ENCODE measurements around the gene DCXR. TPM values are rescaled to one million over a fixed set of nuclear protein-coding genes. Genes with fewer than 3 reads are reported as not detected.
A peak's percentile ranks its signal among the peaks of the same experiment; 100 is the strongest.

The DCXR gene
- total and polyA plus RNA-seq, 2 of the 13 experiments (the other 11 are each of a cell fraction or from before 2014, with no cell fraction given) = 287 to 311 TPM

DNA sequence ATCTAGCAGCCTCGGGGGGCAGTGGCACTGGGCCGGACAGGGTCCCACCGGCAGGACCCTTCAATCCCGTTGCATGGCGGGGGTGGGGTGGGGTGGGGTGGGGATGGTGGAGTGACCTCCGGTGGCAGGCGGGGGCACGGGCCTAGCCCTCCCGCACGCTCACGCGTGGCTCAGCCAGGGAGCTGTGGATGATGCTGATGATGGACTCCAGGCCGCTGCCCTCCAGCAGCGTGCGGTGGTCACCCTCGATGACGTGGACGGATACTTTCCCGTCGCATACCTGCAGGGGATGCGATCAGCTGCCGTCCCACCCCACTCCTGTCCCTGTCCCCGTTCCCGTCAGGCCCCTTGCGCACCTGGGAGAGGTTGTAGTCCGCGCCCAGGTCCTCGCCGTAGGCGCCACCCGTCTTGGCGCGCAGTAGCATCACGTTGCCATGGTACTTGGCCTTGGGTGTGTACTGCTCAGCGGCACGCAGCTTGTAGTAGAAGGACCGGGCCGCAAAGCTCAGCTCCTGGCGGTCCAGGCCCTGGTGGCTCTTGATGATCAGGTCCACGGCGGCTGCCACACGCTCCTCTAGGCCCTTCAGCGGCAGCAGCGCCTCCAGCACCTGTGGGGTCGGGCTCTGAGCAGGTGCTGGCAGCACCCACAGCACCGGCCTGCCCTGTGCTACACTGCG lies 41.6 kb upstream of the DCXR start (continued):
- TF ChIP-seq, protein P1, sequence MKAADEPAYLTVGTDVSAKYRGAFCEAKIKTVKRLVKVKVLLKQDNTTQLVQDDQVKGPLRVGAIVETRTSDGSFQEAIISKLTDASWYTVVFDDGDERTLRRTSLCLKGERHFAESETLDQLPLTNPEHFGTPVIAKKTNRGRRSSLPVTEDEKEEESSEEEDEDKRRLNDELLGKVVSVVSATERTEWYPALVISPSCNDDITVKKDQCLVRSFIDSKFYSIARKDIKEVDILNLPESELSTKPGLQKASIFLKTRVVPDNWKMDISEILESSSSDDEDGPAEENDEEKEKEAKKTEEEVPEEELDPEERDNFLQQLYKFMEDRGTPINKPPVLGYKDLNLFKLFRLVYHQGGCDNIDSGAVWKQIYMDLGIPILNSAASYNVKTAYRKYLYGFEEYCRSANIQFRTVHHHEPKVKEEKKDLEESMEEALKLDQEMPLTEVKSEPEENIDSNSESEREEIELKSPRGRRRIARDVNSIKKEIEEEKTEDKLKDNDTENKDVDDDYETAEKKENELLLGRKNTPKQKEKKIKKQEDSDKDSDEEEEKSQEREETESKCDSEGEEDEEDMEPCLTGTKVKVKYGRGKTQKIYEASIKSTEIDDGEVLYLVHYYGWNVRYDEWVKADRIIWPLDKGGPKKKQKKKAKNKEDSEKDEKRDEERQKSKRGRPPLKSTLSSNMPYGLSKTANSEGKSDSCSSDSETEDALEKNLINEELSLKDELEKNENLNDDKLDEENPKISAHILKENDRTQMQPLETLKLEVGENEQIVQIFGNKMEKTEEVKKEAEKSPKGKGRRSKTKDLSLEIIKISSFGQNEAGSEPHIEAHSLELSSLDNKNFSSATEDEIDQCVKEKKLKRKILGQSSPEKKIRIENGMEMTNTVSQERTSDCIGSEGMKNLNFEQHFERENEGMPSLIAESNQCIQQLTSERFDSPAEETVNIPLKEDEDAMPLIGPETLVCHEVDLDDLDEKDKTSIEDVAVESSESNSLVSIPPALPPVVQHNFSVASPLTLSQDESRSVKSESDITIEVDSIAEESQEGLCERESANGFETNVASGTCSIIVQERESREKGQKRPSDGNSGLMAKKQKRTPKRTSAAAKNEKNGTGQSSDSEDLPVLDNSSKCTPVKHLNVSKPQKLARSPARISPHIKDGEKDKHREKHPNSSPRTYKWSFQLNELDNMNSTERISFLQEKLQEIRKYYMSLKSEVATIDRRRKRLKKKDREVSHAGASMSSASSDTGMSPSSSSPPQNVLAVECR (CRISPR knock-in tag; IDR thresholded peaks at IDR 0.05; ENCODE audit: borderline replicate concordance) = 0 out of 2 replicates have a peak, but pooled peaks have one; percentile 13
- TF ChIP-seq, protein P2, sequence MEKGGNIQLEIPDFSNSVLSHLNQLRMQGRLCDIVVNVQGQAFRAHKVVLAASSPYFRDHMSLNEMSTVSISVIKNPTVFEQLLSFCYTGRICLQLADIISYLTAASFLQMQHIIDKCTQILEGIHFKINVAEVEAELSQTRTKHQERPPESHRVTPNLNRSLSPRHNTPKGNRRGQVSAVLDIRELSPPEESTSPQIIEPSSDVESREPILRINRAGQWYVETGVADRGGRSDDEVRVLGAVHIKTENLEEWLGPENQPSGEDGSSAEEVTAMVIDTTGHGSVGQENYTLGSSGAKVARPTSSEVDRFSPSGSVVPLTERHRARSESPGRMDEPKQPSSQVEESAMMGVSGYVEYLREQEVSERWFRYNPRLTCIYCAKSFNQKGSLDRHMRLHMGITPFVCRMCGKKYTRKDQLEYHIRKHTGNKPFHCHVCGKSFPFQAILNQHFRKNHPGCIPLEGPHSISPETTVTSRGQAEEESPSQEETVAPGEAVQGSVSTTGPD (CRISPR knock-in tag; IDR thresholded peaks at IDR 0.05) = no peak
- TF ChIP-seq ZNF792 (CRISPR knock-in tag; IDR thresholded peaks at IDR 0.05) = no peak
- TF ChIP-seq, protein P3, sequence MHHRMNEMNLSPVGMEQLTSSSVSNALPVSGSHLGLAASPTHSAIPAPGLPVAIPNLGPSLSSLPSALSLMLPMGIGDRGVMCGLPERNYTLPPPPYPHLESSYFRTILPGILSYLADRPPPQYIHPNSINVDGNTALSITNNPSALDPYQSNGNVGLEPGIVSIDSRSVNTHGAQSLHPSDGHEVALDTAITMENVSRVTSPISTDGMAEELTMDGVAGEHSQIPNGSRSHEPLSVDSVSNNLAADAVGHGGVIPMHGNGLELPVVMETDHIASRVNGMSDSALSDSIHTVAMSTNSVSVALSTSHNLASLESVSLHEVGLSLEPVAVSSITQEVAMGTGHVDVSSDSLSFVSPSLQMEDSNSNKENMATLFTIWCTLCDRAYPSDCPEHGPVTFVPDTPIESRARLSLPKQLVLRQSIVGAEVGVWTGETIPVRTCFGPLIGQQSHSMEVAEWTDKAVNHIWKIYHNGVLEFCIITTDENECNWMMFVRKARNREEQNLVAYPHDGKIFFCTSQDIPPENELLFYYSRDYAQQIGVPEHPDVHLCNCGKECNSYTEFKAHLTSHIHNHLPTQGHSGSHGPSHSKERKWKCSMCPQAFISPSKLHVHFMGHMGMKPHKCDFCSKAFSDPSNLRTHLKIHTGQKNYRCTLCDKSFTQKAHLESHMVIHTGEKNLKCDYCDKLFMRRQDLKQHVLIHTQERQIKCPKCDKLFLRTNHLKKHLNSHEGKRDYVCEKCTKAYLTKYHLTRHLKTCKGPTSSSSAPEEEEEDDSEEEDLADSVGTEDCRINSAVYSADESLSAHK (CRISPR knock-in tag; IDR thresholded peaks at IDR 0.05; ENCODE audit: borderline replicate concordance) = no peak
- no peak for TF ChIP-seq NONO (IDR thresholded peaks at IDR 0.05)
- TF ChIP-seq NONO (CRISPR knock-in tag; conservative IDR thresholded peaks at IDR 0.05) = 0 out of 2 replicates have a peak, but pooled peaks have one; percentile 5
- TF ChIP-seq TOE1 (CRISPR knock-in tag; IDR thresholded peaks at IDR 0.05) = no peak
- no peak for TF ChIP-seq ONECUT2 (CRISPR knock-in tag; IDR thresholded peaks at IDR 0.05)
- no peak for TF ChIP-seq U2AF2 (IDR thresholded peaks at IDR 0.05; ENCODE audit: low read depth, low read length)
- no peak for TF ChIP-seq ZFP37 (CRISPR knock-in tag; IDR thresholded peaks at IDR 0.05; ENCODE audit: borderline replicate concordance)
- TF ChIP-seq JDP2 (CRISPR knock-in tag; IDR thresholded peaks at IDR 0.05; ENCODE audit: borderline replicate concordance) = no peak
- no peak for TF ChIP-seq ZNF891 (CRISPR knock-in tag; IDR thresholded peaks at IDR 0.05)
- no peak for TF ChIP-seq ZNF597 (CRISPR knock-in tag; IDR thresholded peaks at IDR 0.05)
- TF ChIP-seq RFXAP (CRISPR knock-in tag; IDR thresholded peaks at IDR 0.05; ENCODE audit: borderline replicate concordance) = no peak
- peak; percentile 27 for TF ChIP-seq TAF15 (IDR thresholded peaks at IDR 0.05; ENCODE audit: low read depth, low read length, poor library complexity, severe bottlenecking)
- no peak for TF ChIP-seq ZFYVE20 (CRISPR knock-in tag; IDR thresholded peaks at IDR 0.05; ENCODE audit: borderline replicate concordance, low read depth)
- TF ChIP-seq, protein P4, sequence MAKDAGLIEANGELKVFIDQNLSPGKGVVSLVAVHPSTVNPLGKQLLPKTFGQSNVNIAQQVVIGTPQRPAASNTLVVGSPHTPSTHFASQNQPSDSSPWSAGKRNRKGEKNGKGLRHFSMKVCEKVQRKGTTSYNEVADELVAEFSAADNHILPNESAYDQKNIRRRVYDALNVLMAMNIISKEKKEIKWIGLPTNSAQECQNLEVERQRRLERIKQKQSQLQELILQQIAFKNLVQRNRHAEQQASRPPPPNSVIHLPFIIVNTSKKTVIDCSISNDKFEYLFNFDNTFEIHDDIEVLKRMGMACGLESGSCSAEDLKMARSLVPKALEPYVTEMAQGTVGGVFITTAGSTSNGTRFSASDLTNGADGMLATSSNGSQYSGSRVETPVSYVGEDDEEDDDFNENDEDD (CRISPR knock-in tag; IDR thresholded peaks at IDR 0.05; ENCODE audit: borderline replicate concordance) = no peak
- no peak for TF ChIP-seq KAT8 (CRISPR knock-in tag; IDR thresholded peaks at IDR 0.05)
